Caco-2 (cell line): ENCODE measurements around the gene CCL13. TPM values are rescaled to one million over a fixed set of nuclear protein-coding genes. Genes with fewer than 3 reads are reported as not detected.
A peak's percentile ranks its signal among the peaks of the same experiment; 100 is the strongest.

Source experiments
- BruUV-seq: library from RNA; stranded (reverse); fragments of 400-500 nt; replicated peaks from 2 replicates; lab custom pipeline; 2021; lab: Mats Ljungman, UMichigan
- CTCF ChIA-PET: fragments of 300-600 bp; sonication (Branson Sonifier 250); formaldehyde crosslinking; loops from one replicate; lab custom pipeline; 2022; ENCODE audit warnings: antibody characterized with exemption; lab: Charles Lee
- POLR2A ChIA-PET: fragments of 300-600 bp; sonication (Branson Sonifier 250); formaldehyde crosslinking; loops from one replicate; lab custom pipeline; 2022; ENCODE audit warnings: antibody characterized with exemption; lab: Charles Lee
- DNase-seq, 2 experiments: peaks; one replicate each; pipeline versions ENCODE4 v3.0.0 to v3.0.0-alpha.2; 2020 to 2022
- H3K27me3 ChIP-seq: replicated peaks from 2 replicates; pipeline ENCODE4 v1.6.0; 2011; ENCODE audit warnings: low read length; ENCODE audit not compliant: control insufficient read depth, insufficient read depth
- H3K36me3 ChIP-seq: 2 replicates; pipeline ENCODE4 v1.5.1; 2011; ENCODE audit warnings: low read length; ENCODE audit not compliant: control insufficient read depth, insufficient read depth
- H3K4me1 ChIP-seq: fragments of 250-450 bp; sonication (Bioruptor Pico); 2 replicates; pipeline ENCODE4 v1.5.1; 2020; ENCODE audit warnings: mild to moderate bottlenecking
- H3K4me3 ChIP-seq: 2 replicates; pipeline ENCODE4 v1.5.1; 2011; ENCODE audit warnings: low read depth, mild to moderate bottlenecking, control low read depth, low read length
- H3K9me3 ChIP-seq: fragments of 250-450 bp; sonication (Bioruptor Pico); 2 replicates; pipeline ENCODE4 v1.5.1; 2020; ENCODE audit warnings: mild to moderate bottlenecking, moderate library complexity
- H3K27ac Mint-ChIP-seq: one replicate; pipeline ENCODE4 v1.8.0; 2022; ENCODE audit warnings: mixed read lengths; ENCODE audit not compliant: unreplicated experiment
- H3K27me3 Mint-ChIP-seq: one replicate; pipeline ENCODE4 v1.8.0; 2022; ENCODE audit warnings: mixed read lengths; ENCODE audit not compliant: insufficient read depth, unreplicated experiment
- H3K36me3 Mint-ChIP-seq: one replicate; pipeline ENCODE4 v1.8.0; 2022; ENCODE audit warnings: mild to moderate bottlenecking, mixed read lengths; ENCODE audit not compliant: insufficient read depth, unreplicated experiment
- H3K4me1 Mint-ChIP-seq: one replicate; pipeline ENCODE4 v1.8.0; 2022; ENCODE audit warnings: low read depth, mixed read lengths; ENCODE audit not compliant: unreplicated experiment
- H3K4me3 Mint-ChIP-seq: one replicate; pipeline ENCODE4 v1.8.0; 2022; ENCODE audit warnings: mild to moderate bottlenecking, moderate library complexity, mixed read lengths; ENCODE audit not compliant: unreplicated experiment
- H3K9me3 Mint-ChIP-seq: one replicate; pipeline ENCODE4 v1.8.0; 2022; ENCODE audit warnings: mixed read lengths; ENCODE audit not compliant: unreplicated experiment
- CTCF ChIP-seq, 2 experiments: fragments of 200-600 bp in 1 of 2; IDR thresholded peaks; 1 replicate in 1 of 2; 2 replicates in 1 of 2; pipeline versions ENCODE4 v1.5.1 to v1.8.0; 2011 to 2022; ENCODE audit warnings: antibody characterized with exemption in 1 of 2, control low read depth in 1 of 2, inconsistent platforms in 1 of 2, low read depth in 1 of 2, low read length in 1 of 2, mild to moderate bottlenecking in 1 of 2, moderate library complexity in 1 of 2; ENCODE audit not compliant: insufficient read depth in 1 of 2, severe bottlenecking in 1 of 2, unreplicated experiment in 1 of 2
- intact Hi-C: fragments of 100-400 bp; cut with micrococcal nuclease; formaldehyde crosslinking; loops from one replicate; pipeline ENCODE4 v1.10.0; 2022; ENCODE audit not compliant: unreplicated experiment
- total RNA-seq: library from RNA; stranded (reverse); gene quantifications from 2 replicates; pipeline ENCODE4 v1.2.3, GENCODE V29; 2022

Gene CCL13
- total RNA-seq, 1 experiment from 2014 or later: not detected

- ChIA-PET POLR2A (no interaction called here), CTCF (no interaction called here)
- no peak for DNase-seq
- Histone ChIP-seq H3K4me1 (no peaks in the 10 kb centered on the region), H3K4me3 (no peak overlapping the region), H3K36me3 (no peaks in the 10 kb centered on the region), H3K9me3 (no peaks in the 10 kb centered on the region), H3K27me3 (no peaks in the 10 kb centered on the region; the same call in none of the 2 replicates)
- no peaks in the 10 kb centered on the region for H3K9me3 Mint-ChIP-seq
- no peaks in the 10 kb centered on the region for H3K36me3 Mint-ChIP-seq
- H3K27me3 Mint-ChIP-seq: peaks cover 4% of the 10 kb centered on the region
- no TSS peak for BruUV-seq
- no peak for TF ChIP-seq CTCF (IDR thresholded peaks at IDR 0.05; ENCODE audit: insufficient read depth in 1 of 2, low read depth in 1 of 2, low read length in 1 of 2, severe bottlenecking in 1 of 2, unreplicated experiment in 1 of 2)
- H3K27ac Mint-ChIP-seq: no peak overlapping the region
- no peaks in the 10 kb centered on the region for H3K4me1 Mint-ChIP-seq
- intact Hi-C loops: no loop called here
- H3K4me3 Mint-ChIP-seq: no peak overlapping the region
Observed at GRCh38 chr17:34314279-34314678, 42.0 kb upstream of the CCL13 start.

- ChIA-PET POLR2A (no interaction called here), CTCF (interaction anchor here (4.0 kb wide), 1 partner anchor 43 kb away, joined by 13 read pairs; no protein-coding TSS in a partner anchor)
- peaks cover 6% of the 10 kb centered on the region for H3K27me3 Mint-ChIP-seq
- H3K9me3 Mint-ChIP-seq: no peaks in the 10 kb centered on the region
- no TSS peak for BruUV-seq
- no peaks in the 10 kb centered on the region for H3K4me1 ChIP-seq
- no peak overlapping the region for H3K27ac Mint-ChIP-seq
- no peaks in the 10 kb centered on the region for H3K36me3 Mint-ChIP-seq
- peak in 1 of 2 experiments; percentile 31 for TF ChIP-seq CTCF (IDR thresholded peaks at IDR 0.05; ENCODE audit: insufficient read depth in 1 of 2, low read depth in 1 of 2, low read length in 1 of 2, severe bottlenecking in 1 of 2, unreplicated experiment in 1 of 2)
- H3K4me1 Mint-ChIP-seq: no peaks in the 10 kb centered on the region
- H3K4me3 ChIP-seq: no peak overlapping the region
- intact Hi-C loops: loop anchor here (5.0 kb wide), 1 partner anchor 44 kb away; the partner anchor contains the start of gene CCL1
- DNase-seq: peak; percentile 43 to 54
- no peaks in the 10 kb centered on the region for H3K9me3 ChIP-seq
- no peaks in the 10 kb centered on the region for H3K36me3 ChIP-seq
- no peak overlapping the region for H3K4me3 Mint-ChIP-seq
- H3K27me3 ChIP-seq: no peaks in the 10 kb centered on the region
Observed at GRCh38 chr17:34318474-34318873, 37.8 kb upstream of the CCL13 start.

- H3K4me1 Mint-ChIP-seq: no peaks in the 10 kb centered on the region
- intact Hi-C loops: loop anchor here (5.0 kb wide), 1 partner anchor 43 kb away; the partner anchor contains the start of gene CCL1
- no peak for DNase-seq
- BruUV-seq: no TSS peak
- no peaks in the 10 kb centered on the region for H3K27me3 ChIP-seq
- H3K27ac Mint-ChIP-seq: no peak within 1 kb of the TSS
- no peaks in the 10 kb centered on the region for H3K4me1 ChIP-seq
- POLR2A ChIA-PET: no interaction called here
- no peak within 1 kb of the TSS for H3K4me3 Mint-ChIP-seq
- CTCF ChIA-PET: interaction anchor here (4.0 kb wide), 1 partner anchor 42 kb away, joined by 13 read pairs; no protein-coding TSS in a partner anchor
- H3K9me3 Mint-ChIP-seq: no peaks in the 10 kb centered on the region
- H3K36me3 ChIP-seq: no peaks in the 10 kb centered on the region
- H3K9me3 ChIP-seq: no peaks in the 10 kb centered on the region
- no peak for TF ChIP-seq CTCF (IDR thresholded peaks at IDR 0.05; ENCODE audit: insufficient read depth in 1 of 2, low read depth in 1 of 2, low read length in 1 of 2, severe bottlenecking in 1 of 2, unreplicated experiment in 1 of 2)
- peaks cover 6% of the 10 kb centered on the region for H3K27me3 Mint-ChIP-seq
- H3K36me3 Mint-ChIP-seq: no peaks in the 10 kb centered on the region
- no peak within 1 kb of the TSS for H3K4me3 ChIP-seq
Observed at GRCh38 chr17:34319039-34319483, 37.2 kb upstream of the CCL13 start, which contains the start of gene CCL8. Gene CCL8 (plus strand): TSS chr17:34319435. CDS start chr17:34319502, 67 bp downstream.
